ENCODE results near the gene HPF1.

DNA sequence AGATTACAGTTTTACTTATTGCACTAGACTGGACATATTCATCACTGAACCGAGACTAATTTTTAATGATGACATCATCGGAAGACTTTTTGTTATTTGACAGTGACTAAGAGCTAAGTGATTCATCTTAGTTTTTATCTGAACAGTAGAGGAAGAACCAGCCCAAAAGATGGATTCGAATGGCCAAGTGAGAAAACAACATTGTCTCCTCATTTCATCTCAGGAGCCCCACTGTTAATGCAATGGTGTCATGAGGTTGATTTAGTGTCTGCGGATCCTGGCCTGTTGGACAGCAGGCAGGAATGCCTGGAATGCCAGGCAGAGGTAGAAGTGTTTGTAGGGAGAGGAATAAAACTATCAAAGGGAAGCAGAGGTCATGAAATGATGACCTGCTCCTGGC lies 37.8 kb upstream of the HPF1 start:
- no peak for TF ChIP-seq POLR2AphosphoS5 (IDR thresholded peaks at IDR 0.05; ENCODE audit: low read depth, low read length)
- TF ChIP-seq POLR2A (IDR thresholded peaks at IDR 0.05; ENCODE audit: low read depth, low read length), result no peak
- no peak for TF ChIP-seq TAF1 (IDR thresholded peaks at IDR 0.05; ENCODE audit: borderline replicate concordance, low read depth, low read length)
